Measurements from ENCODE around the gene ARHGEF17. TPM values are rescaled to one million over a fixed set of nuclear protein-coding genes. Genes with fewer than 3 reads are reported as not detected.

The ARHGEF17 gene
- polyA plus RNA-seq, 1 donor (not counting 4 experiments of a cell fraction or from before 2014, with no cell fraction given): 5.1 TPM

- Histone ChIP-seq H3K27ac (ENCODE audit: control insufficient read depth, insufficient read depth, low read length) (no peak overlapping the region), H3K9ac (ENCODE audit: control insufficient read depth, extremely low read depth, insufficient read depth, low read length) (no peak overlapping the region), H3K36me3 (ENCODE audit: control insufficient read depth in 2 of 2, extremely low read depth in 1 of 2, insufficient read depth in 2 of 2, low read length in 2 of 2) (peaks cover 0 to 6% of the 10 kb centered on the region in 2 experiments), H3K27me3 (ENCODE audit: control insufficient read depth, extremely low read depth, insufficient read depth, low read length) (no peaks in the 10 kb centered on the region), H2AFZ (ENCODE audit: control insufficient read depth, low read length) (no peak overlapping the region), H3K9me1 (ENCODE audit: control insufficient read depth, extremely low read depth, insufficient read depth, low read length) (no peaks in the 10 kb centered on the region), H3K9me3 (ENCODE audit: control insufficient read depth, low read depth, low read length) (no peaks in the 10 kb centered on the region), H3K4me1 (ENCODE audit: control insufficient read depth, extremely low read depth, insufficient read depth, low read length) (no peaks in the 10 kb centered on the region), H3K4me3 (ENCODE audit: control insufficient read depth in 2 of 3, extremely low read depth in 1 of 3, insufficient read depth in 2 of 3, low read depth in 1 of 3, low read length in 3 of 3) (no peak overlapping the region), H4K20me1 (ENCODE audit: control insufficient read depth, extremely low read depth, insufficient read depth, low read length) (no peaks in the 10 kb centered on the region), H3K4me2 (ENCODE audit: control insufficient read depth, extremely low read depth, insufficient read depth, low read depth, low read length) (no peak overlapping the region), H3K79me2 (ENCODE audit: control insufficient read depth, insufficient read depth, low read length) (no peaks in the 10 kb centered on the region)
- FAIRE-seq (no peak), DNase-seq (ENCODE audit: low read depth, low spot score) (no peak)
- no peak for TF ChIP-seq CTCF (optimal IDR thresholded peaks at IDR 0.05 in 1 of 3, IDR thresholded peaks at IDR 0.05 in 1 of 3, conservative IDR thresholded peaks at IDR 0.05 in 1 of 3; ENCODE audit: extremely low read depth in 1 of 3, insufficient read depth in 2 of 3, low read length in 3 of 3)
- no peak for TF ChIP-seq EZH2 (IDR thresholded peaks at IDR 0.05; ENCODE audit: low read length)
- dilution Hi-C loops (cut with MboI; ENCODE audit: extremely low pct_ligation_motif_present, low sequenced_read_pairs): no loop called here
These were observed 59.5 kb downstream of the ARHGEF17 start for GRCh38 chr11:73367482-73368024.

GRCh38 chr11:73372375-73372993 is 64.4 kb downstream of the ARHGEF17 start:
- TF ChIP-seq EZH2 (IDR thresholded peaks at IDR 0.05; ENCODE audit: low read length): no peak
- TF ChIP-seq CTCF (optimal IDR thresholded peaks at IDR 0.05 in 1 of 3, IDR thresholded peaks at IDR 0.05 in 1 of 3, conservative IDR thresholded peaks at IDR 0.05 in 1 of 3; ENCODE audit: extremely low read depth in 1 of 3, insufficient read depth in 2 of 3, low read length in 3 of 3): peak; percentile 27 to 37 (median 27)
- Histone ChIP-seq H4K20me1 (ENCODE audit: control insufficient read depth, extremely low read depth, insufficient read depth, low read length) (no peaks in the 10 kb centered on the region), H3K4me1 (ENCODE audit: control insufficient read depth, extremely low read depth, insufficient read depth, low read length) (peaks cover 7% of the 10 kb centered on the region), H3K9ac (ENCODE audit: control insufficient read depth, extremely low read depth, insufficient read depth, low read length) (no peak overlapping the region), H2AFZ (ENCODE audit: control insufficient read depth, low read length) (no peak overlapping the region), H3K9me3 (ENCODE audit: control insufficient read depth, low read depth, low read length) (no peaks in the 10 kb centered on the region), H3K36me3 (ENCODE audit: control insufficient read depth in 2 of 2, extremely low read depth in 1 of 2, insufficient read depth in 2 of 2, low read length in 2 of 2) (no peaks in the 10 kb centered on the region), H3K79me2 (ENCODE audit: control insufficient read depth, insufficient read depth, low read length) (peaks cover 10% of the 10 kb centered on the region), H3K27ac (ENCODE audit: control insufficient read depth, insufficient read depth, low read length) (no peak overlapping the region), H3K27me3 (ENCODE audit: control insufficient read depth, extremely low read depth, insufficient read depth, low read length) (no peaks in the 10 kb centered on the region), H3K4me3 (ENCODE audit: control insufficient read depth in 2 of 3, extremely low read depth in 1 of 3, insufficient read depth in 2 of 3, low read depth in 1 of 3, low read length in 3 of 3) (no peak overlapping the region), H3K9me1 (ENCODE audit: control insufficient read depth, extremely low read depth, insufficient read depth, low read length) (no peaks in the 10 kb centered on the region), H3K4me2 (ENCODE audit: control insufficient read depth, extremely low read depth, insufficient read depth, low read depth, low read length) (no peak overlapping the region)
- dilution Hi-C loops (cut with MboI; ENCODE audit: extremely low pct_ligation_motif_present, low sequenced_read_pairs): no loop called here
- no peak for FAIRE-seq
- DNase-seq (ENCODE audit: low read depth, low spot score): no peak

Measured in keratinocyte (primary cell).